ENCODE data around the gene FAM161B.
"Not testable (repeated sequence)": the region's sequence is repeated elsewhere in the genome, so short reads cannot be mapped to it uniquely, and the experiment has no call there.

The FAM161B gene

GRCh38 chr14:73949752-73950734 lies at the start of gene FAM161B, which contains the start of gene COQ6:
Gene FAM161B (minus strand): TSS chr14:73950094. CDS start chr14:73950026, 68 bp downstream.
Gene COQ6 (plus strand): TSS chr14:73950302. CDS start chr14:73950333, 31 bp downstream.
- DNase-seq (ENCODE audit: low read depth): peak; percentile 97
- peak within 1 kb of the TSS; percentile 86 for H3K4me3 ChIP-seq (ENCODE audit: low read depth, low read length)
- TF ChIP-seq CTCF (IDR thresholded peaks at IDR 0.05; ENCODE audit: insufficient read depth, low read depth, low read length, missing control alignments): peak; percentile 27

- TF ChIP-seq CTCF (IDR thresholded peaks at IDR 0.05; ENCODE audit: insufficient read depth, low read depth, low read length, missing control alignments): no peak
- no peak overlapping the region for H3K4me3 ChIP-seq (ENCODE audit: low read depth, low read length)
- no peak for DNase-seq (ENCODE audit: low read depth)
Observed at GRCh38 chr14:73998726-73999125, 48.8 kb upstream of the FAM161B start.

- no peak overlapping the region for H3K4me3 ChIP-seq (ENCODE audit: low read depth, low read length)
- DNase-seq (ENCODE audit: low read depth): no peak
- TF ChIP-seq CTCF (IDR thresholded peaks at IDR 0.05; ENCODE audit: insufficient read depth, low read depth, low read length, missing control alignments): no peak
Observed at GRCh38 chr14:73997944-73998447, 48.1 kb upstream of the FAM161B start.

GRCh38 chr14:73997108-73997943 lies 47.4 kb upstream of the FAM161B start:
- H3K4me3 ChIP-seq (ENCODE audit: low read depth, low read length): no peak overlapping the region
- DNase-seq (ENCODE audit: low read depth): no peak
- TF ChIP-seq CTCF (IDR thresholded peaks at IDR 0.05; ENCODE audit: insufficient read depth, low read depth, low read length, missing control alignments): no peak

- TF ChIP-seq CTCF (IDR thresholded peaks at IDR 0.05; ENCODE audit: insufficient read depth, low read depth, low read length, missing control alignments): no peak
- no peak overlapping the region for H3K4me3 ChIP-seq (ENCODE audit: low read depth, low read length)
- no peak for DNase-seq (ENCODE audit: low read depth)
Observed at GRCh38 chr14:73996731-73997107, 46.8 kb upstream of the FAM161B start.

GRCh38 chr14:73995977-73996378 lies 46.1 kb upstream of the FAM161B start:
- TF ChIP-seq CTCF (IDR thresholded peaks at IDR 0.05; ENCODE audit: insufficient read depth, low read depth, low read length, missing control alignments): no peak
- DNase-seq (ENCODE audit: low read depth): no peak
- H3K4me3 ChIP-seq (ENCODE audit: low read depth, low read length): no peak overlapping the region

- DNase-seq (ENCODE audit: low read depth); H3K4me3 ChIP-seq (ENCODE audit: low read depth, low read length): not testable (repeated sequence)
Observed at GRCh38 chr14:73994926-73995325, 45.0 kb upstream of the FAM161B start.

All from GM12865 (cell line).